Testis (tissue), 3 donors: Measurements from ENCODE around the gene DHH. TPM values are rescaled to one million over a fixed set of nuclear protein-coding genes. Genes with fewer than 3 reads are reported as not detected.

ENCODE experiments used
- DNase-seq: peaks from one replicate; pipeline ENCODE4 v3.0.0-alpha.2; 2019
- H3K27ac ChIP-seq, 2 donors: fragments of 200-600 bp; sonication (generic); one replicate each; pipeline ENCODE4 v1.5.1; 2019
- H3K27me3 ChIP-seq: fragments of 200-600 bp; sonication (generic); one replicate; pipeline ENCODE4 v1.5.1; 2019
- H3K36me3 ChIP-seq: fragments of 200-600 bp; sonication (generic); one replicate; pipeline ENCODE4 v1.5.1; 2017; ENCODE audit warnings: low read depth; ENCODE audit errors: missing control alignments
- H3K4me1 ChIP-seq: fragments of 200-600 bp; sonication (generic); one replicate; pipeline ENCODE4 v1.5.1; 2019
- H3K4me3 ChIP-seq, 2 donors: fragments of 200-600 bp; sonication (generic); one replicate each; pipeline ENCODE4 v1.5.1; 2017 to 2019
- H3K9me3 ChIP-seq: fragments of 200-600 bp; sonication (generic); one replicate; pipeline ENCODE4 v1.5.1; 2017
- CTCF ChIP-seq, 3 experiments: fragments of 450-650 bp in 2 of 3; fragments of 200-600 bp in 1 of 3; sonication (generic) in 1 of 3; IDR thresholded peaks; one replicate each; pipeline ENCODE4 v1.5.1; 2016 to 2019; ENCODE audit warnings: antibody characterized with exemption in 3 of 3, mild to moderate bottlenecking in 2 of 3, moderate library complexity in 1 of 3
- POLR2A ChIP-seq: fragments of 450-650 bp; IDR thresholded peaks from one replicate; pipeline ENCODE4 v1.6.1; 2017; ENCODE audit warnings: antibody characterized with exemption, mild to moderate bottlenecking, moderate library complexity
- WGBS, 2 donors: methylation state at CpG; one replicate each; pipeline ENCODE4 v1.1.5; 2018; 5-methylcytosine and 5-hydroxymethylcytosine counted together
- intact Hi-C: fragments of 100-400 bp; cut with DNase I; formaldehyde crosslinking; loops from one replicate; pipeline ENCODE4 v1.15.1; 2023; ENCODE audit warnings: low total_unique reads
- polyA plus RNA-seq: library from polyadenylated mRNA; stranded (reverse); fragments of 350-450 nt; fragmentation: Illumina TruSeq; extraction: RNeasy Lipid Tissue Mini Kit (QIAGEN cat#74804); gene quantifications from one replicate; pipeline ENCODE4 v1.2.3, GENCODE V29; 2014; ENCODE audit warnings: low read depth, low replicate concordance; ENCODE audit not compliant: insufficient read depth
- total RNA-seq, 2 donors: library from RNA; depleted of rRNA; stranded (reverse); fragments of >200 nt; gene quantifications; one replicate each; pipeline ENCODE4 v1.2.3, GENCODE V29; 2016

The DHH gene
- total and polyA plus RNA-seq, 3 donors from 2014 or later: 40.0 to 148 (median 97.6) TPM

- Histone ChIP-seq H3K36me3 (no peaks in the 10 kb centered on the region), H3K4me1 (peaks cover 43% of the 10 kb centered on the region), H3K4me3 (peak overlapping the region; percentile 92 to 100), H3K27me3 (no peaks in the 10 kb centered on the region), H3K27ac (peak overlapping the region; percentile 96 to 98), H3K9me3 (no peaks in the 10 kb centered on the region)
- intact Hi-C loops: no loop called here
- TF ChIP-seq CTCF (IDR thresholded peaks at IDR 0.05): no peak
- TF ChIP-seq POLR2A: no peak
- 0% methylated on average over 1 of the region's 1 CpG for WGBS, 2 donors
- DNase-seq: peak; percentile 22
These were observed 35.6 kb downstream of the DHH start for GRCh38 chr12:49059045-49059298.

- Histone ChIP-seq H3K36me3 (no peaks in the 10 kb centered on the region), H3K27me3 (no peaks in the 10 kb centered on the region), H3K4me1 (peaks cover 39% of the 10 kb centered on the region), H3K27ac (peak overlapping the region; percentile 96 to 98), H3K4me3 (peak overlapping the region; percentile 92 to 100), H3K9me3 (no peaks in the 10 kb centered on the region)
- intact Hi-C loops: no loop called here
- WGBS, 2 donors: 1 to 6% methylated on average over 3 to 5 of the region's 5 CpGs
- no peak for DNase-seq
- no peak for TF ChIP-seq CTCF (IDR thresholded peaks at IDR 0.05)
- no peak for TF ChIP-seq POLR2A
These were observed 36.1 kb downstream of the DHH start for GRCh38 chr12:49058366-49059044.

GRCh38 chr12:49057888-49058287 lies 36.7 kb downstream of the DHH start:
- intact Hi-C loops: no loop called here
- WGBS, 2 donors: 12 to 18% methylated on average over 4 of the region's 4 CpGs
- peak overlapping the region in 1 of 2 donors; percentile 36 for H3K27ac ChIP-seq

GRCh38 chr12:49055978-49056754 lies 38.4 kb downstream of the DHH start:
- peak overlapping the region in 1 of 2 donors; percentile 64 for H3K27ac ChIP-seq
- H3K4me1 ChIP-seq: peaks cover 39% of the 10 kb centered on the region
- intact Hi-C loops: no loop called here
- WGBS, 2 donors: 47 to 53% methylated on average over 7 of the region's 7 CpGs
- no peak overlapping the region for H3K4me3 ChIP-seq
- no peak for TF ChIP-seq POLR2A
- no peak for TF ChIP-seq CTCF (IDR thresholded peaks at IDR 0.05)
- H3K27me3 ChIP-seq: no peaks in the 10 kb centered on the region
- H3K9me3 ChIP-seq: no peaks in the 10 kb centered on the region
- peak; percentile 85 for DNase-seq
- H3K36me3 ChIP-seq: no peaks in the 10 kb centered on the region

More at GRCh38 chr12:49057888-49058287, 36.7 kb downstream of the DHH start:
- H3K36me3 ChIP-seq: no peaks in the 10 kb centered on the region
- H3K27me3 ChIP-seq: no peaks in the 10 kb centered on the region
- TF ChIP-seq CTCF (IDR thresholded peaks at IDR 0.05): no peak
- no peak for TF ChIP-seq POLR2A
- H3K4me1 ChIP-seq: peaks cover 39% of the 10 kb centered on the region
- H3K4me3 ChIP-seq: peak overlapping the region; percentile 92 to 100
- DNase-seq: no peak
- no peaks in the 10 kb centered on the region for H3K9me3 ChIP-seq
